Erythroblast (primary cell): ENCODE data around the gene TRIM3.

ENCODE experiments used
- DNase-seq, 2 experiments: peaks; one replicate each; lab custom pipeline; 2025; lab: John Stamatoyannopoulos, UW
- GATA1 ChIP-seq: IDR thresholded peaks from 2 replicates; pipeline ENCODE4 v1.6.1; 2011; ENCODE audit warnings: low read depth, mild to moderate bottlenecking, control low read depth, low read length, moderate library complexity
- POLR2A ChIP-seq: IDR thresholded peaks from 2 replicates; pipeline ENCODE4 v1.6.1; 2011; ENCODE audit warnings: mild to moderate bottlenecking, low read length

TRIM3 gene

DNA sequence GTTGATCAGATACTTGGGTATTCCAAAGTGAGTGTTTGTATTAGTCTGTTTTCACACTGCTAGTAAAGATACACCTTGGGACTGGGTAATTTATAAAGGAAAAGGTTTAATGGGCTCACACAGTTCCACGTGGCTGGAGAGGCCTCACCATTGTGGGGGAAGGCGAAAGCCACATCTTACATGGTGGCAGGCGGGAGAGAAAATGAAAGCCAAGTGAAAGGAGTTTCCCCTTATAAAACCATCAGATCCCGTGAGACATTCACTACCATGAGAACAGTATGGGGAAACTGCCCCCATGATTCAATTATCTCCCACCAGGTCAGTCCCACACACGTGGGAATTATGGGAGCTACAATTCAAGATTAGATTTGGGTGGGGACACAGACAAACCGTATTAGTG lies 14.6 kb upstream of the TRIM3 start:
- TF ChIP-seq GATA1 (no peak), POLR2A (no peak)
- no peak for DNase-seq

- TF ChIP-seq GATA1 (no peak), POLR2A (no peak)
- no peak for DNase-seq
These were observed 13.2 kb upstream of the TRIM3 start for GRCh38 chr11:6486938-6487337.

DNA sequence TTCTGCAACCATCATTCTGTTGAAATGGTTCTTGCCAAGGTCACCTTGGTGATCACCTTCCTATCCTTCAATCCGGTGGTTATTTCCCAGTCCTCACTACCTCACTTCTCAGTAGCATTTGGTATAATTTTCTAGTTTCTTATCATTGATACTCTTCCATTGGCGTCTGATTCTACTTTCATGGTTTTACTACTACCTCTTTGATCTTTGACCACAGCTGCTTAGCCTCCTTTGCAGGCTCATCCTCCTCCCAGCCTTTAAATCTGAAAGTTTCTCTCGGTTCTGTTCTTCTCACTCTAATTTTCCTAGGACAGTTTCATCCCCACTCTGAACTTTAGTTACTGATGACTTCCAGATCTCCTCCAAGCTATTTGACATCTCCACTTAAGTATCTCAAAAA lies 12.5 kb upstream of the TRIM3 start:
- TF ChIP-seq GATA1 (no peak), POLR2A (no peak)
- DNase-seq = no peak

GRCh38 chr11:6485661-6486060 lies 11.9 kb upstream of the TRIM3 start:
- DNase-seq = no peak
- no peak for TF ChIP-seq POLR2A
- TF ChIP-seq GATA1 = no peak

GRCh38 chr11:6483015-6483414 lies 9.3 kb upstream of the TRIM3 start:
- no peak for DNase-seq
- TF ChIP-seq POLR2A (no peak), GATA1 (no peak)

GRCh38 chr11:6482441-6482840 lies 8.7 kb upstream of the TRIM3 start:
- no peak for TF ChIP-seq POLR2A
- TF ChIP-seq GATA1 = no peak
- DNase-seq = peak; percentile 27 to 43

GRCh38 chr11:6481924-6482275 lies 8.2 kb upstream of the TRIM3 start:
- peak; percentile 60 to 69 for DNase-seq
- TF ChIP-seq POLR2A = no peak

DNA sequence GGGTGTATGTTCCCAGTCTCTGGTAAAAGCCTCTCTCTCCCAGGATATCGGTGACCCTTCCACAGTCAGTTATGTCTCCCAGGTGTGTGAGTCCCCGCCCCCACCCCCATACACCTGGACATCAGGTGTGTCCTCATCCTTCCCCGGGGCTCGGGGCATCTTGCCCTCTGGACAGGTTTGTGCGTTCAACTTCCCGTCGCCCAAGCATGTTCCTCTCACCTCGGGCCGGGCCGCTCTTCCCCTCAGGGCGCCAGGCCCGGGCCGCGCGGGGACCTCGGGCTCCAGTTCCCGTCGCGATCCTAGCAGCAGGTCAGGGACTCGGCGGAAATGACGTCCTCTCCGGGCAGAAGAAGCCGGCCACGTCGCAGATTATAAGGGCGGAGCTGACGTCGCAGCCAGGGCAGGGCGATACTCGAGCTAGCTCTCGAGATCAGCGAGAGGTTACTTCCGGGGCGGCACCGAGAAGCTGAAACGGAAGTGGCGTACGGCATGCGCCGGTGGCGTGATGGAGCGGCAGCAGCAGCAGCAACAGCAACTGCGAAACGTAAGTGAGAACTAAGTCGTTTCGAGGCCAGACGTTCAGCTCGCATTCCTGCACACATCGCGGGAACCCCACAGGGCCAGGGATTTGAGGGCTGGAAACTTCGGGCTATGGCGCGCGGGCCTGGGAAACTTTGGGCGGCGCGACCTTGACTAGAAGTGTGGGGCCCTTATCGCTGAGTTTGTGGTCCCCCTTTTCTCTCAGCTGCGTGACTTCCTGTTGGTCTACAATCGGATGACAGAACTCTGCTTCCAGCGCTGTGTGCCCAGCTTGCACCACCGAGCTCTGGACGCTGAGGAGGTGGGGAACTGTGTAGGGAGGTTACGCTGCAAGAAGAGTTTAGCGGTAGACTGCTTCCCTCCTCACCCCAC lies 7.5 kb upstream of the TRIM3 start, which contains the start of the genes ARFIP2 and TIMM10B:
TSS of gene ARFIP2 (minus strand) at position 320 of the 912 bp plus-strand sequence. CDS start 910 bp downstream, outside the sequence.
TSS of gene TIMM10B (plus strand) at position 490 of the 912 bp plus-strand sequence. CDS start at position 506, 16 bp downstream.
- DNase-seq = peak; percentile 99
- TF ChIP-seq POLR2A = peak; percentile 99
- no peak for TF ChIP-seq GATA1

GRCh38 chr11:6480299-6480914 lies 6.7 kb upstream of the TRIM3 start:
- peak in 1 of 2 experiments; percentile 48 for DNase-seq

DNA sequence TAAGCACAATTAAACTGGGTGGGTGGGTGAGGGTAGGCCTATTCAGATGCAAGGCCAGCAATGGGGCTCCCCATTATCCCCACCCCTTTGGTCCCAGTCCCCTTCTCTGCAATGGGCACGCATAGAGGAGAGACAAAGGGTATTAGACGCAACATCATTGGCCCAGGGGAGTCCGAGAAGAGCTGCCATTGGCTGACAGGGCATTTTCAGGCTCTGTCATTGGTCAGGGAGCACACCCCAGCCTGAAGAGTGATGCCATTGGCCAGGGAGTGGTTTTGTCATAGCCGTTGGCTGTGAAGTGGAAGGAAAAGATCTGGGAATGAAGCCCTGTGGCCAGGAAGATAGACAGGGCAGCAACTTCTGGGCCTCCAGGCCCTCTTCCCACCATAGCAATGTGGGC lies 2.8 kb upstream of the TRIM3 start:
- no peak for DNase-seq
- TF ChIP-seq GATA1 (no peak), POLR2A (no peak)

More at GRCh38 chr11:6480299-6480914, 6.7 kb upstream of the TRIM3 start:
- TF ChIP-seq GATA1 = no peak
- no peak for TF ChIP-seq POLR2A

- DNase-seq = no peak
- TF ChIP-seq GATA1 (no peak), POLR2A (no peak)
These were observed 2.2 kb upstream of the TRIM3 start for GRCh38 chr11:6475936-6476335.

GRCh38 chr11:6474806-6475500 lies 1.2 kb upstream of the TRIM3 start:
- DNase-seq = peak in 1 of 2 experiments; percentile 31
- TF ChIP-seq POLR2A (peak; percentile 28), GATA1 (no peak)

DNA sequence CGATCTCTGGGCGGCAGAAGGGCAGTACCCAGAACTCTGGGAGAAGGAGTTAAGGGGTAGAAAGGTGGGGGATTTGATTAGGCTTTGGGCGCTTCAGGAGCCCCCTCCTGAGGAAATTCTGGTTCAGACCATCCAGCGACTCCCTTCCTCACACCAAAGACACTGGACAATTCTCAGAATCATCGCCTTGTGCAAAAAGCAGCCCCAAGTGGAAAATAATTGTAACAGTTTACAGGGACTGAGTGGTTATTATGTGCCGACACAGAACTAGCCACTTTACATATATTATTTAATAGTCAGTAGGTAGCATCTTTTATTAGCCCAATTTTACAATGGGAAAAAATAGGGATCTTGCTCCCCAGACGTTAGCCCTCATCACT lies 662 bp upstream of the TRIM3 start:
- DNase-seq = no peak
- TF ChIP-seq POLR2A (no peak), GATA1 (no peak)

DNA sequence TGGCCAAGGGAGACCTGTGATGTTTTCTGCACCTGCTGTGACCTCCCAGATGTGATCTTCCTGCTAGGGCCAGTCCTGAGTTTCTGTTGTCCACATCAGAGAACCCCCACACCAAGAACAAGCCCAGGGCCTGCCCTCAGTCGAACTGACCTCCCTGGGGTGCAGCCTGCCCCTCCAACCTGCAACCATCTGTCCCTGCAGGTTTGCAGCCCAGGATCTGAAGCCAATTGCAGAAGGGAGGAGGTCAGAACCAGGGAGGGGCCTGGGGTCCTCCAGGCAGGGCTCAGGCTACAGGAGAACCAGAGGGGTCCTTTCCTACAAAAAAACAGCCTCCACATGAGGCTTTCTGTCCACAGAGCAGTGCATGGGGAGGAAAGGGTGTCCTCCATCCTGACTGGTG lies 807 bp downstream of the TRIM3 start:
- DNase-seq = no peak
- TF ChIP-seq POLR2A (no peak), GATA1 (no peak)
